GM21367 (cell line): ENCODE results near the gene TDRD10.

ENCODE experiments used
- ATAC-seq: cut with Tn5 transposase; IDR thresholded peaks from one replicate; pipeline ENCODE4 v1.9.1; 2021; ENCODE audit not compliant: unreplicated experiment

Gene TDRD10, protein sequence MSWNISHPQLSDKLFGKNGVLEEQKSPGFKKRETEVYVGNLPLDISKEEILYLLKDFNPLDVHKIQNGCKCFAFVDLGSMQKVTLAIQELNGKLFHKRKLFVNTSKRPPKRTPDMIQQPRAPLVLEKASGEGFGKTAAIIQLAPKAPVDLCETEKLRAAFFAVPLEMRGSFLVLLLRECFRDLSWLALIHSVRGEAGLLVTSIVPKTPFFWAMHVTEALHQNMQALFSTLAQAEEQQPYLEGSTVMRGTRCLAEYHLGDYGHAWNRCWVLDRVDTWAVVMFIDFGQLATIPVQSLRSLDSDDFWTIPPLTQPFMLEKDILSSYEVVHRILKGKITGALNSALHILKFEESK

GRCh38 chr1:154502066-154502743 lies at the start of gene TDRD10, which contains the start of gene SHE:
Gene TDRD10 (plus strand): TSS chr1:154502219. CDS start chr1:154506904, 4,685 bp downstream.
Gene SHE (minus strand): TSS chr1:154502412. CDS start chr1:154502026, 386 bp downstream.
- no peak for ATAC-seq

GRCh38 chr1:154453161-154453560 lies 48.9 kb upstream of the TDRD10 start:
- ATAC-seq = no peak

- ATAC-seq = no peak
These were observed 48.3 kb upstream of the TDRD10 start for GRCh38 chr1:154453574-154454352.

GRCh38 chr1:154454386-154455120 lies 47.5 kb upstream of the TDRD10 start:
- ATAC-seq = no peak

DNA sequence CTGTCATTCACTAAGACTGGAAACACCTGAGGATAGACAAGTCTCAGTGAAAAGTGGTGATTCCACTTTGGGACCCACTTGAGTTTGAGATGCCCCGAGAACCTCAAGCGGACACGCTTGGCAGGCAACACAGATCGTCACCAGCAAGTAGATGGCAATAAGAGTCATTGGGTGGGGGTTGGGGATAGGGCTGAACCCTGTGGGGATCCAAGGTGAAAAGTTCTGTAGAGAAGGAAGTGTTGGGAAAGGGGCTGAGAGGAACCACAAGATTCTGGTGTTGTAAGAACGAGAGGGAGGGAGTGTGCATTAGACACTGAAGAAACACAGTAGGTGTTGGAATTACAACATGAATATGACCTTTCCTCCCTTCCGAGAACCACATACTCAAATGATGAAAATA lies 45.4 kb upstream of the TDRD10 start:
- no peak for ATAC-seq

DNA sequence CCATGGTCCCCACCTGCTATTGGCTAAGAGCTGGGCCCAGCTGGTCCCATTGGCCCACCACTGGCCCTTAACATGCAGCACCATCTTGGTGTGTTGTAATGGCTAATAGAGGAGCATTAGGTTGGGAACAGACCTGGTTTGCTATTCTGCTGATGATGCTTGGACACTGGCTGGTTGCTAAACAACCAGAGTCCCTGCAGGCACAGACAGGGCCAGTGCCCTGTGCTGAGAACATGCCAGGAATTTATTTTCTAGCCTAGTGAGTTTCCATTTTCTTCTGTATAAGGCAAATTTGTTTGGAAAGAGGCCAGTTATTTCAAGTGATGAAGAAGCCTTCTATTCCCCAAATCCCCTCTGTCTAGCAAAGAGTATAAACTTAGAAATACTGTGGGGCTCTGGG lies 42.9 kb upstream of the TDRD10 start:
- ATAC-seq = no peak

GRCh38 chr1:154460695-154461260 lies 41.2 kb upstream of the TDRD10 start:
- no peak for ATAC-seq

DNA sequence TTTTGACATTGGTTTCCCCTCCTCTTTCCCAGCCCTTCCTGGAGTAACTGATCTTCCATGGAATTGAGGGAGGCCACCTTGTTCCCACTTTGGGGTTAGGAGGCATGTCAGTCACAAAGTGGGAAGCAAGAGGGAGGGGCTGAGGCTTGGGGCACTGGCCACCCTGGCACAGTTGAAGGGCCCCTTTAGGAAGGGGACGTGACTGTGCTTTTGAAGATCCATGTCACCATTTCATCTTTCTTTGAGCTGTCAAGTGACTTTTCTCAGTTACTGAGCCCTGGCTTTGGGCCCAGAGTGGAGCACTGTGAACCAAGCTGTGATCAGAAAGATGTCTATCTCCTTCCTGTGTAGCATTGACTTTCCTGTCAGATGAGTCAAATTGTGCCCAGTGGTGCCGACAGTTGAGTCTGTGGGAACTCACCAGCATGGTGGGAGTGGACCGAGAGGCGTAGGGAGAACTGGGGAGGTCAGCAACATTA lies 38.5 kb upstream of the TDRD10 start:
- no peak for ATAC-seq

- ATAC-seq = no peak
These were observed 36.3 kb upstream of the TDRD10 start for GRCh38 chr1:154465621-154466195.

- ATAC-seq = no peak
These were observed 35.8 kb upstream of the TDRD10 start for GRCh38 chr1:154466206-154466605.

DNA sequence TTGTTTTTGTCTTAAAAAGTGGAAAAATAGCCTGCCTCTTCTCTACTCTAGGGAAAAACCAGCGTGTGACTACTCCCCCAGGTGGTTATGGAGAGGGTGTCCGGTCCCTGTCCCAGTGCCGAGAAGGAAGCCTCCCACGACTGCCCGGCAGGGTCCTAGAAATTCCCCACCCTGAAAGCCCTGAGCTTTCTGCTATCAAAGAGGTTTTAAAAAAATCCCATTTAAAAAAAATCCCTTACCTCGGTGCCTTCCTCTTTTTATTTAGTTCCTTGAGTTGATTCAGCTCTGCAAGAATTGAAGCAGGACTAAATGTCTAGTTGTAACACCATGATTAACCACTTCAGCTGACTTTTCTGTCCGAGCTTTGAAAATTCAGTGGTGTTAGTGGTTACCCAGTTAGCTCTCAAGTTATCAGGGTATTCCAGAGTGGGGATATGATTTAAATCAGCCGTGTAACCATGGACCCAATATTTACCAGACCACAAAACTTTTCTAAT lies 35.0 kb upstream of the TDRD10 start:
- no peak for ATAC-seq

- no peak for ATAC-seq
These were observed 34.5 kb upstream of the TDRD10 start for GRCh38 chr1:154467434-154468102.

DNA sequence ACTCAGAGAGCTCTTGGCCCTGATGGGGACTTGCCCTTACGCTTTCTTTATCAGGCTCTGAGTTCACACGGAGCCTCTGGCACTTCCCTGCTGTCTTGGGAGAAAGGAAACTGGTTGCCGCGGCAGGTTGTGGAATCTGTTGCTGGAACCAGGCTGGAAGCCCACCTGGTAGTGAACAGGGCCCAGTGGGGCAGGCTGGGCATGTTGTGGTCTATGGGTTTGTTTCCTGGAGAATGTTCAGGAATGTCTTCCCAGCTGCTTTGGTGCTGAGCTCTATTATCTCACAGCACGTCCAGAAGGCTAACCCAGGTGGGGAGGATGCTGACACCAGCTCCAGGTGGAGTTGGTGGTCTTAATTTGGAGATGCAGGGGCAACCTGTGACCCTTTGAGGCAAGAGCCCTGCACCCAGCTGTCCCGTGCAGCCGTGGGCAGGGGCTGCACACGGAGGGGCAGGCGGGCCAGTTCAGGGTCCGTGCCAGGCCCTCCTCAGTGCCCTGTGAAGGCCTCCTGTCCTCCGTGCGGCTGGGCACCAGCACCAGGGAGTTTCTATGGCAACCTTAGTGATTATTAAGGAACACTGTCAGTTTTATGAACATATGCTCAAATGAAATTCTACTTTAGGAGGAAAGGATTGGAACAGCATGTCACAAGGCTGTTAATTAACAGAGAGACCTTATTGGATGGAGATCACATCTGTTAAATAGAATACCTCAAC lies 33.3 kb upstream of the TDRD10 start:
- no peak for ATAC-seq

DNA sequence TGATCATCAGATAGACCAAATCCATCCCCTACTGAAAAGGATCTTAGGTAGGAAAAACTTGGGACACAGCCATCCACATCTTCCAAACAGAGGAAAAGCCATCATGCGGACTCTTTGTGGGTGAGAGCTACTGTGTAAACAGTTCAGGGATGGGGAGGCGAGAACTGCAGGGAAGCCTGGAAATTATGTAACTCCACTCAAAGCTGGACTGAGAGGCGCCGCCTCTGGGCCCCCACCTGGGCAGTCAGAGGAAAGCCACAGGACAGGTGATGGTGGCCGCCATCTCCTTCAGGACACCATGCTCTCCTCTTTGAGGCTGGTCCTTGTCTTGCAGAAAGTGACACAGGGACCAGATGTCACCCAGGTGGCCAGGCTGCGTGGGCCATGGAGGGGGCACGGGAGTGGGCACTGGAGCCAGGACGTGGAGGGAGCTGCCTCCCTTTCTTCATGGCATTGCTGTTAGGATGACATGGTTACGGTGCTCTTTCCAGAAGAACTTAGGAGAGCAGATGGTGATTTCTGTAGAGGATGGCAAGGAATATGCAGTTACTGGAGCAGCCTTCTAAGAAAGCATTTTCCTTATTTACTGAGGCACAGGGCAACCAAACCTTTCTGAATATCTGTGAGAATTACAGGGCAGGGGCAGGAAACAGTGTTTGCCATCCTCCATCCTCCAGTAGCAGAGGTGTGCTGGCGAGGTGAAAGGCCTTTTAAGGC lies 32.0 kb upstream of the TDRD10 start:
- no peak for ATAC-seq

- no peak for ATAC-seq
These were observed 30.7 kb upstream of the TDRD10 start for GRCh38 chr1:154471304-154471703.

DNA sequence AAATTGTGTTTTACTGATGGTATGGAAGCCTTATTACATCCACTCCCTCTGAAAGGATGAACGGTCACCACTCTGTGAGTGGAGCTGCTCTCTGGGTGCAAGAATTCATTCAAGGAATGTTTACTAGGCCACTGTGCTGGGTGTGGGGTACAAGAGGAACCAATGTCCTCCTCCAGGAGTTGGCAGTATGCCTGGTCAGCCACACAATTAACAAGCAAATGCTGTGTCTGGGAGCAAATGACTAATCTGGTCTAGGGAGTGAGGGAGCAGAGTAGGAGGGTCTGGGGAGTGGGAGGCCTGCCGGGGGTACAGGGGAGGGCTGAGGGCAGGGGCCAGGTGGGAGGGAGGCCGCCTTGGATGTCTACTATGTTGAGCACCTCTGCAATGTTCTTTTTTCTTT lies 27.2 kb upstream of the TDRD10 start:
- ATAC-seq = no peak

GRCh38 chr1:154476791-154477190 lies 25.2 kb upstream of the TDRD10 start:
- ATAC-seq = no peak

DNA sequence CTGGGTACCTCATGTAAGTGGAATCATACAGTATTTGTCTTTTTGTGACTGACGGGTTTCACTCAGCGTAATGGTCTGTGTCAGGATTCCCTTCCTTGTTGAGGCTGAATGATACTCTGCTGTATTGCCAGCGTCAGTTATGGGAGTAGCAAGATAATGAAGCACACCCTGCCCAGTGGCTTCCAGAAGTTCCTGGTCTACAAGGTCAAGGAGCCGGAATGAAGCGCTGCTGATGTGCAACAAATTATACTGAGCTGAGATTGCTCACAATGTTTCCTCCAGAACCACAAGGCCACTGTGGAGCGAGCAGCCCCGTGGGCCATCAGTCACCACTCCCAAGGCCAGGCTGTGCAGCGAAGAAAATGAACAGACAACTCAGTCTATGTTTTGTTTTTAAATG lies 24.0 kb upstream of the TDRD10 start:
- ATAC-seq = no peak
